Coronary artery (tissue), 2 donors: ENCODE results near the gene DACH1.

Experiments
- DNase-seq: peaks from one replicate; pipeline ENCODE4 v3.0.0-alpha.2; 2017; ENCODE audit warnings: low spot score
- H3K27ac ChIP-seq, 2 donors: fragments of 200-600 bp; sonication (generic); one replicate each; pipeline ENCODE4 v1.5.1; 2016 to 2019
- H3K4me3 ChIP-seq: fragments of 200-600 bp; sonication (generic); 2 replicates; pipeline ENCODE4 v1.5.1; 2016; ENCODE audit warnings: mild to moderate bottlenecking, moderate library complexity
- CTCF ChIP-seq: fragments of 200-600 bp; sonication (generic); IDR thresholded peaks from one replicate; pipeline ENCODE4 v1.5.1; 2019; ENCODE audit warnings: antibody characterized with exemption

The DACH1 gene

GRCh38 chr13:71661921-71662320, 205.1 kb downstream of the DACH1 start:
- no peak overlapping the region for H3K4me3 ChIP-seq
- TF ChIP-seq CTCF: no peak
- no peak for DNase-seq
- no peak overlapping the region for H3K27ac ChIP-seq

- Histone ChIP-seq H3K4me3 (no peak overlapping the region), H3K27ac (no peak overlapping the region)
- no peak for DNase-seq
- no peak for TF ChIP-seq CTCF
Observed at GRCh38 chr13:71659404-71659803, 207.6 kb downstream of the DACH1 start.

GRCh38 chr13:71645467-71645866, 221.5 kb downstream of the DACH1 start:
- no peak for TF ChIP-seq CTCF
- no peak for DNase-seq
- Histone ChIP-seq H3K4me3 (no peak overlapping the region), H3K27ac (no peak overlapping the region)

GRCh38 chr13:71644579-71644978, 222.4 kb downstream of the DACH1 start:
- no peak for DNase-seq
- Histone ChIP-seq H3K4me3 (no peak overlapping the region), H3K27ac (no peak overlapping the region)
- no peak for TF ChIP-seq CTCF

GRCh38 chr13:71643448-71643860, 223.6 kb downstream of the DACH1 start:
- Histone ChIP-seq H3K4me3 (no peak overlapping the region), H3K27ac (no peak overlapping the region)
- TF ChIP-seq CTCF: no peak
- no peak for DNase-seq

- H3K4me3 ChIP-seq: no peak overlapping the region
- DNase-seq: no peak
- no peak overlapping the region for H3K27ac ChIP-seq
- TF ChIP-seq CTCF: no peak
Observed at GRCh38 chr13:71638751-71639150, 228.3 kb downstream of the DACH1 start.

- no peak for TF ChIP-seq CTCF
- DNase-seq: no peak
- Histone ChIP-seq H3K27ac (no peak overlapping the region), H3K4me3 (no peak overlapping the region)
Observed at GRCh38 chr13:71634602-71635443, 232.2 kb downstream of the DACH1 start.
